HTR-8/SVneo (cell line): ENCODE measurements around the gene ADD3.

Experiments
- DNase-seq: peaks from one replicate; pipeline ENCODE4 v3.0.0; 2011; ENCODE audit warnings: low spot score, mixed read lengths; ENCODE audit not compliant: insufficient read length
- FAIRE-seq: peaks from 2 replicates; lab custom pipeline; 2011; peaks lifted over from hg19 to GRCh38; lab: Jason Lieb, UNC

The ADD3 gene

DNA sequence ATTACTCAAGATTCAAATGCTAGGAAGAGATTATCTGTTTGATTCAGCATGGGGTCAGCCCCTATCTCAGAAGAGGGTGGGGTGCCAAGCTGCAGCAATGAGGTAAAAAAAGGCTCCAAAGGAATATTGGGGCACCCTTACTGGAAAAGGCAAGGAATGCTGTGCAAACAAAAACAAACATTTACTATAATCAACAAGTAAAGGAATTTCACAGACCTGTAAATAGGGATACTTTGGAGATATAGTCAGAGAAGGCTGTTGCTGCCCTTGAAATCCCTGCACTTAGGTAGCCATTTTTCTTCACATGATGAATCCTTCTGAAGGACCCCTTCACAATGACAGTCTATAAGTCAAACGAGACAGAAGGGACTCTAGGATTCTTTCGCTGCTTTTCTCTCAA, 10.6 kb upstream of the ADD3 start:
- DNase-seq, result no peak
- FAIRE-seq, result no peak

DNA sequence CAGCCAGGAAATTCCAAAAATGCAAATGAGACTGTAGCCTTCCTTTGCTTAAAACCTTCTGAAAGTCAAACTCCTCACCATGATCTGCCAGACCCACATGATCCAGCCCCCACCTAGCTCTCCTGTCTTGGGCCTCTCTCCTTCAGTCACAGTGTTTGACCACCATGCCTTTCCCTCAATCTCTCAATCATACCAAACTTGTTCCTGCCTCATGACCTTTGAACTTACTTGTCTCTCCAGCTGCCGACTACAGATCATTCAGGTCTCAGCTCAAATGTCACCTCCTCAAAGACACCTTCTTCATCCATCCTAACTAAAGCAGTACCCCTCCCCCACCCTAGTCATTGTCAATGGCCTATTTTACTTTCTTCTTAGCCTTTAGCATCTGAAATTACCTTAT, 9.3 kb upstream of the ADD3 start:
- FAIRE-seq (no peak), DNase-seq (no peak)

DNA sequence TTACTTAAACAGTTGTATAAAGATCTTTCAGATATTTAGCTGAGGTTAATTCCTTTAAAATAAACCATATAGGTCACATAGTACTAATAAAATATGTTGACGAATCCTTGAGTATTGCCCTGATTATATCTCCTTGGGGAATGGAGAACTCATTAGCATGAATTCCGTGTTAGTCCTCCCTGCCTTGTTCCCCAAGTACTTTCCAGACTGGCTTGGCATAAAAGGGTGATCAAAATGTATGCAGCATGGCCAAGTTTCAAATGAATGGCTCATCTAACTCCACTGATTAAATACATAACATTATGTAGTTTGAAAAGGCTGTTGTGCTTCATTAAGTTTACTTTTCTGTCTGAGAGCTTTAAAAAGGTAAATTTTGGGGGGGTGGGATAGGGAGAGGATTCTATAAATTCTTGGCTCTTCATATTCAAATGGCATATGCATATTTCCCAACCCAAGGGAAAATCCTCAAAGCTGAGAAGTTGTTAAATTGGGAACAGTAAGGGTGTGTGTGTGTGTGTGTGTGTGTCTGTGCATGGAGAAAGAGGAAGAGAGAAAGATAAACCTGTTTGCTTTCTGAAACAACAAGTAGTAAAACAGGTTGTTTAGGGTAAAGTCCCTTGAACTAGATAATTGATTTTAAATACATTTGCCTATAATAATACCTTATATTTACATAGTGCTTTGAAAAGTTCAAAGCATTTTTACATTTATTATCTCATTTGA, 4.8 kb upstream of the ADD3 start:
- FAIRE-seq, result no peak

DNA sequence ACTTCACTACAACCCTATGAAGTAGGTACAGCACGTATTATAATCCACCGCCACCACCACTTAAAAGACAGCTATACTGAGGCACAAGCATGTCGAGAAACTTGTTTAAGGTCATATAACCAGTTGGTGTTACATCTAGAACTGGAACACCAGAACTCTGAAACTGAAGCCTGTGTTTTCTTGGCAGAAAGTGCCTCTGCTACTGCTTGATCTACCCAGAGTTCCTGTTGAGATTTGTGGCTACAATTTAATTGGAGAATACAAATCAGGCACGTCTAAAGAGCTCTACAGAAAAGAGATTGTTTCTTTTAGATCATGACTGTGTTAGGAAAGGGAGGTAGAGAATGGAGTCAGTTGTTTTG, 4.3 kb upstream of the ADD3 start:
- FAIRE-seq (no peak), DNase-seq (no peak)

More for the DNA sequence above, 4.8 kb upstream of the ADD3 start:
- no peak for DNase-seq

DNA sequence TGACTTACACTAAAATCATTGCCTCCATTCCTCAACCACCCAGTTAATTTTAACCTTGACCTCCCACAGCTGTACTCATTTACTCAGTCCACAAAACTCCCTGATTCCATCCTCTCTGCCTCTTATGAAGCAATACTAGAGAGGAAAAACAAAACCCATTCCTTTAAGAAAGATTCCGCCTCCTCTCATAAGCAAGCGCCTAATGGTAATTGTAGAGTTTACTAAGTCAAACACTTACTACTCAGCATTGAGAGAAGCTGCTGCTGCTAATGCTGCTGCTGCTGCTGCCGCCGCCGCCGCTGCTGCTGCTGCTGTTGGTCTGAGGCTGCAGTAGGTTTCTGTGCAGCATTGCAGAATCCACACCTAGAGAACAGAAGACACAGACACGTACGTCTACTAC, 2.1 kb upstream of the ADD3 start:
- no peak for FAIRE-seq
- no peak for DNase-seq

DNA sequence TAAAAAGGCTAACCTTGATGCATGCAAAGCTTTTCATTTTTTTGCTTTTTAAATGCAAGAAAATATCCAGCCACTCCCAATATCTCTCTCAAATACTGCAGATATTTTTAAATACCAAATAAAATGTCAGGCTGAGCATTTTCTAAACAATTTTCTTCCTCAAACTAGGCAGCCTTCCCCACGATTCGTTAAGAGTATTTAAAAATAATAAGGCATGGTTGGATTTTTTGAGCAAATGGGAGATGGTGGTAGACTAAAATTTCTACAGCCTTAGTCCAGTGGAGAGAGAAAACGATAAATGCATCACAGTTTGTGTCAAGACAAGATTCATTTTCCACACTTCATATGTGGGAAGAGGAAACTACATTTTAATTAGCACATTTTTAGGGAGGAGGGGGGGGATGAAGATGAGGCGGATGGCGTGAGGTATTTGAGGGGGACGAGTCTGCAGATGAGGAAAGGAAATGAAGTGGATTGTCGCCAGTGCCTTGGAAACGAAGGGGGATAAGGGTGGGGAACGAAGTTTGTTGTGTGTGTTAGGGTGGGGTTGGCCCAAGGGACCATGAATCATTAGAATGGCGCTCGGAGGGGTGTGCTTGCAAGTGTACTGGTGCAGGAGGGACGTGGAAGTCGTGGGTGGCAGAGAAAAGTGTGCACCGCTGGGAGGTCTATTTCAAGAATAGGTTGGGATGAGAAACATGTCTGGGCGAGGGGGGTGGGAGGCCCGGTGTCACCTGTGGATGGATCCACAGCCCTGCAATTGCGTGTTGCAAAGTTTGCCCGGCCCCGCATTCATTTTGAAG, 1.2 kb upstream of the ADD3 start:
- DNase-seq (peak; percentile 54), FAIRE-seq (peak; percentile 23)

DNA sequence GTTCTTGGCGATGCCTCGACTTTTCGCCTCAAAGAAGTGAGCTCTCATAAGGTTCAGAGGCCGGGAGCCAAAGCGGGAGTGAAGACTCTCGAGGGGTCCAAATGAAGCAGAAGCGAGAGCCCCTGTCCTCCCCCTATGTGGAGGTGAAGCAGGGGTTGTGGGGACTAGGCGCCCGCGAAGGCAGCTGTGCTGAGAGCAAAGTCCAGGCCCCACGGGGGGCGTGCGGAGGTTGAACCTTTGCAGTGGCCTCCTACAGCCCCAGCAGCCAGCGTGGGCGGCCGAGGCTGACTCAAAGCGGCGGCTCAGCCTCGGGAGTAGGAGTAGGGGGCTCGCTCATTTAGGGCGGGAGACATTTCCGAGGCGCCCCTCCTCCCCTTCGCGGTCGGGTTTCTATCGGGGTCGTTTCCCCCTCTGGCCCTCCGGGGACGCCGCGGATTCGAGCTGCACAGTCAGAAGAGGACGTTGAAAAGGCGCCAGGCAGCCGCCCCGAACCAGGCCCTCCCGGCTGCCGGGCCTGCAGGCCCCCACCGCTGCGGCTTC, 553 bp upstream of the ADD3 start:
- DNase-seq (peak; percentile 43), FAIRE-seq (no peak)

DNA sequence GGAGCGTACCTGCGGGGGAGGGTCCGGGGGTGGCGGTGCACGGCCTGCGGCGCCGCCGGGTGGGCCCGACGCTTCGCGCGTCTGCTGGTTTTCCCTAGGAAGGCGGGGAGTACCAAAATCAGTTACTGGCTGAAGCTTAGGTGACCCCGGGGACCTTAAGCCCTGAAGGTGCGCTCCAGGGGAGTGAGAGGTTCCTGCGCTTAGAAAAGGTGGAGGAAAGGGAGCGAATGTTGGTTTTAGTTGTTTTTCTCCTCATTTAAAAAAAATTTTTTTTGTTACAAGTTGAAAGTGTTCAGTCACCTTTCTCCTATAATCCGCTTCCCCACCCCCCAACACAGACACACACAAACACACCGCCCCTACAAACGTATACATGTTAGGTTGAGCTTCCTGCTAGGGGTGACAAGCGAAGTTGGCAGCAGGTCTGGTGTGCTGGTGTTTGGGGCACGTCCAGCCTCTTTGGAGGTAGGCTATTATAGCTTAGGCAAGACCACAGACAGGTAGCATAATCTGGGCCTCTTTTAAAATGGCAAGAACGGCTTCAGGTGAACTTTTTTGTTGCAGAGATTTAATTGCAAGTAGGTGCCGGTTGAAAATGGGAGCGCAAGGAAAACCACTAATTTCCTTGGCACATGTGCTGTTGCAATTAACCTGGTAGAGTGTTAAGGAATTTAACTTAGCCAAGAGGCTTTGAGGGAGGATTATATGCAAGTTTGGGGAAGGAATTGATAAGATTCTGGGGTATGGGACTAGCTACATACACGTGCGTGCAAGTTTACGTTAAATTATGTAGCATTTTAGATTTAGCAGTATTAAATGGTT, 945 bp downstream of the ADD3 start:
- DNase-seq (no peak), FAIRE-seq (no peak)

DNA sequence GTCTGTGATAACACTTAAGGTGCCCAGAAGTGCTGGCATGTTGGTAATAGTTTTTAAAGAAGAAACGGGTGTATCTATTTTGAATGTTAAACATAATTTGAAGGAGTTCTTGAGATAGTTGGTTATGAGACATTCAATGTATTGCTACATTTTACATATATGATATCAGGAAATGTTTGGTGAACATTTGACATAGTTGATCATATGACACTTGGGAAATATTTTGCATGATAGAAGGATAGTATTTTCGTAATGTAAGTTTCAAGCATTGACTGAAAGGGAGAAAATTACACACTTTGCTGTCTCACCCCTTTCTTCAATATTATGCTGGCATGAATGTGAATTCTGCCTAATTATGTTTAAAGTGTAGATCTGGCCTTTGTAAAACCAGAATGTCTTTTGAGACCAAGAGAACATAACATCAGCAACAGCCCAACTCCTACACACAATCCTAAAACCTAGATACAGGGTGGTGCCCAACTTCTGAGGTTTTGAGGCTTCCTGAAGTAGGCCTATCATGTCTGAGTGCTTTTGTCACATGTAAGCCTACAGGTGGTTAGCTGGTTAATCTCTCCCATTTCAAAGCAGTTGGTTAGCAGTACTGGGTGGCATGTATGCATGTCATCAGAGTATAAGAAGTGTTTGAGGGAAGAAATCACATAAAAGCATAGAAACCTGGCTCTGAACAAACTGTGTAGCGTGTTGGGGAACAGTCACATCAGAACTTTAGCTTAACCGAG, 2.1 kb downstream of the ADD3 start:
- DNase-seq, result no peak
- no peak for FAIRE-seq

DNA sequence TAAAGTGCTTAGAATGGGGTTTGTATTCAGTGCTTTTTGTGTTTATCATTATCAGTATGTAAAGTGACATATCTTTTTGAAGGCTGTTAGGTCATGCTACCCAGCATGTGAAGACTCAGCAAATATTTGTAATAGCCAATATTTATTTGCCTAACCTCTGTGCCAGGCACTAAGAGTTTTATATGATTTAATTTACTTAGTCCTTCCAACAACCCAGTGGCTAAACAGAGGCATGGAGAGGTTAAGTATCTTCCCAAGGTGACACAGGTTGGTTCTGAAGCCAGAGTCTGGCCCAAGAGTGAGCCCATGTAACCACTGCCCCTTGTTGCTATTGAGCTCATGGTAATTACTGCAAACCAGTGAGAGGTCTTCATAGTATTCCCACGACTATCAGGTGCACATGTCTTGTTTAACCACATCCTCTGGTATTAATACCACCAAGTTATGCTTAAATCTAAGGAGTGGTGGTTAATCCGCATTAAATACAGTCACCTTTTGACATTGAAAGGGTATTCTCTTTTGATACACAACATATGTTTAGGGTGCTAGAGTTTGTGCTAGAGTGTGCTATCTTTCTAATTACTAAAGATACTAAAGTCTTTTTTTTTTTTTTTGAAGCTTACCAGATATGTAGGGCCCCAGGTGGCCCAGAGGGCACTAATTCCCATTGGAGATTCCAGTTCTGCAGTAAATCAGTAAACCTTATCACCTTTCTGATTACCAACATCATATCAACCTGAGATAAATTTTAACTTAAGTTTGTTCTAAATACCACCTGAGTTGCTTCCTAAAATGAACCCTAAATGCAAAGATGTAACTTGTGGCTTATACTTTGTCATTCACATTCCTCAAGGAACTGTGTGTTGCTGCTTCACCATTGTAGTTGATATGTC, 2.9 kb downstream of the ADD3 start:
- no peak for FAIRE-seq
- DNase-seq, result no peak

DNA sequence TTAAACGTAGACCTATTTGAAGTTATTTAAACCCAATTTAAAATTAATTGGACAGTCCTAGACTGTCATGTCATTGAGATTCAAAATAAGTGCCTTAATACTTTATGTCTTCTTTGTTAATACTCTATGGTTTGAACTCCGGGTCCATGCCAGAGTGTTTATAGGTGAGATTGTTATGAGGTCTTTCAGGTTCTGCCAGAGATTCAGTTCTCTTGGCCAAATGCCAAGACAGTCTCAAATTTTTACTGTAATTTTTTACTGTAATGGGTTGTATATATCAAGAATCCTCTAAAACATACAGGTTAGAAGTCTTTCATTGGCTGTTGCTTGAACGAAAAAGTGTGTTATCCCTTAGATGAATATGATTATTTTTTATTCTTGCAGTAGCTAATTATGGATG, 3.9 kb downstream of the ADD3 start:
- DNase-seq (no peak), FAIRE-seq (no peak)

DNA sequence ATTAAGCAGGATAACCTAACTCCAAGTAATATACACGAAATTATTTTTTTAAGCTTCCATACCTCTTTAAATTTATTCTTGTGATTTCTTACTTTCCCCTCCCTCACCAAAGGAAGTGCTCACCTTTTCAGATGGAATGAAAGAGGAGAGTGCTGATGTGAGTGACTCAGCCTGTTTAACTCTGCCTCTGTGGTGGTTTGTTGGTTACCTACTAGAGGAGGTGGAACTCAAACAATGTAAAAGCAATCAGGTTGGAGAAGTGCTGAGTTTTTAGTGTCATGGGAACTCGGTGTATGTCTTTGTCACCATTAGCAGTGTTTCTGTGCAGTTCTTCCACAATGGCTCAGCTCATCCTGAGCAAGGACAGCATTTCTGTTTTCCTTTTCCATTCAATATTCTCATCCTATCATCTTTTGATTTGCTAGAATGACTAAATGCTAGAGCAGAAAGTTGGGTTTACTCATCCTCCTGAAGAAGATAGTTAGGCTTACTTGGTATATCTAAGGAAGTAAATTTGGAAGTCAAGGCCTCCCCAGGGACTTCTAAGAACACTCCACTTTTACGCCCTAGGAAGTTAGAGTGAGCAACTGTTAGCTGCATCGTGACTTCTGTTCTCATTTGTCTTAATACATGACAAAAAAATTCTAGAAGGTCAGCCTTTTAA, 6.0 kb downstream of the ADD3 start:
- FAIRE-seq, result no peak
- no peak for DNase-seq

DNA sequence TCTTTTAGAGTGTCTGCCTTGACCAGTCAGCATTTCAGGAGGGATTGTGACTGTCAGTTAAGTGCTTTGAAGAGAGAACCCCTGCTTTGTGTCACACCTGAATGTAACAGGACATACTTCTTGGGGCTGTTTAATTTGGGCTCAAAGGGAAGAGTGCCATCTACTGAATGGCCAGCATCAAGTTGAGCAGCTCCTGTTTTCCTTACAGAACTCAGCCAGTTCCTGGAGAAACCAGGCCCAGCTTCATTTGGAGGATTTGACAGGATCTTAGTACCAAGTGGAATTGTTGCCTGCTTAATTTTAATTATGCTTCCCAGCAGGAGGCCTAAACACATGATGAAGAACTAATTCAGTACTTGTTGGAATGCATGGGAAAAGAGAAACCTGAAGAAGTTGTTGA, 8.3 kb downstream of the ADD3 start:
- no peak for DNase-seq
- FAIRE-seq, result no peak

DNA sequence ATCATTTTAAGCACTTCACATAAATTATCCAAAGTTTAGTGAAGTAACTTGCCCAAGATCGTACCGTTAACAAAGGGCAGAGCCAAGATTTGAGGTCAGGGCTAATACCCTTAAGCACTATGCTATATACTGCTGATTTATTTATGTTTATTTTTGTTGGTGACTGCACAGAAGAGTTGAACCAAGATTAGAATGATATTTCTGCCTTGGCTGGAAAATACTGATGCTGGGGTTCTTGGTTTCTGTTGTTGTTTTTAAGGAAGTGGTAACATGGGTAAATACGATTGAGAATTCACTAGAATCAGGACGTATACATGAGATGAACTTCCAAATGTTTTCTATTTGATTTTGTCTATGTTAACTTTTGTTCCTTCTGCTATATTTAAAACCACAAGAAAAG, 9.3 kb downstream of the ADD3 start:
- no peak for DNase-seq
- FAIRE-seq, result no peak

DNA sequence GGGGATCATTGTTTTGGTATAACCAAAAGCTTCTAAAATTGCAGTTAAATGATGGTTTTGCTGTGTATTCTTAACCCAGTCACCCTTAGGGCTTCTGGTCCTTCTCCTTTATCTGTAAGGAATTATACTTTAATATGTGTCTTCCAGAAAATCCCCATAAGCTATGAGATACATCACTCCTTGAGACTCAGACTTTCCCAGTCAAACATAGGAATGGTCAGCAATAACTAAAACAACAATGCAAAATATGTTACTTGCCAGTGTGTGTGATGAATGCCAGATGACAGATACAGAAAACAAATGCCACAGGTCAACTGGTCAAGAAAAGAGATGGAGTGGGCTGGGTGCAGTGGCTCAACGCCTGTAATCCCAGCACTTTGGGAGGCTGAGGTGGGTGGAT, 10.1 kb downstream of the ADD3 start:
- DNase-seq (no peak), FAIRE-seq (no peak)

DNA sequence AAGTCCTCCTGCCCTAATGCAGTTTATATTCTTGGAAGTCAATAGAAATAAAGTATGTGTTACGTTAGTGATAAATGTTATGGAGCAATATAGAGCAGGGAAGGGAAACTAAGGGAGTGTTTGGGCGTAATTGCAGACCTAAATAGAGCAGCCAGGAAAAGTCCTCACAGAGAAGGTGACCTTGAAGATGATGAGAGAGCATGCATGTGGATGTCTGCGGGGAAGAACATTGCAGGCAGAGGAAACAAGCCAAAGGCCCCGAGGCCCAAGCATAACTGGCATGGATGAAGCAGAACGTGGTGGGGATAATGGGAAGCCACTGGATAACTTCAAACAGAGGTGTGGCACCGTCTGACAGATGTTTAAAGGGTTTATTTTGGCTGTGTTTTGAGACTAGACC, 12.5 kb downstream of the ADD3 start:
- FAIRE-seq (no peak), DNase-seq (no peak)

DNA sequence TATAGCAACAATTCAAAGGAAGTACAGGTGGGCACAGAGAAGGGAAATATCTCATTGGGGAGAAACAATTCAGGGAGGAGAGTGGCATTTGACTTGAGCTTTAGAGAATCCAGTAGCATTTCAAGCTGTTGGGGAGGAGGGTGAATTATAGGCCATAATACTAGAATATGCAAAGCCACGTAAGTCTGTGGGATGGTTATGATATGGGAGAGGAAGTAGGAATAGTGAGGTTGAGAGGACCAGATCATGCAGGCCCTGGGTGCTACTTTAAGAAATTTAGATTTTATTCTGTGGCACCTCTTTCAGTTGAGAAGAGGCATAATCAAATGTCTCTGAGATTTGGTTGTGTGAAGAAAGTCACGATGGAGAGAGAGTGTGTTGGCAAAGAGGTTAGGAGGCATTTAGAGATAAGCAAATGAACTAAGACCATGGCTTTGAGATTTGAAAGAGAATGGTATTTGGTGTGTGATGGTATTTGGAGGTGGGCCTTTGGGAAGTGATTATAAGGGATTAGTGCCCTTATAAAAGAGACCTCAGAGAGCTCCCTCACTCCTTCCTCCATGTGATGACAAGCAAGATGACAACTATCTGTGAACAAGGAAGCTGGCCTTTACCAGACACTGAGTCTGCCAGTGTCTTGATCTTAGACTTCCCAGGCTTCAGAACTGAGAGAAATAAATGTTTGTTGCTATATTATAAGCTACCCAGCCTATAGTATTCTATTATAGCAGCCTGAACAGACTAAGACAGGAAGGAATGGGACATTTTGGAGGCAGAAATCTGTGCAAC, 15.1 kb downstream of the ADD3 start:
- DNase-seq (no peak), FAIRE-seq (no peak)
